GM21717 (cell line): ENCODE results near the gene TPPP3.
"Not testable (repeated sequence)": the region's sequence is repeated elsewhere in the genome, so short reads cannot be mapped to it uniquely, and the experiment has no call there.

ENCODE experiments used
- ATAC-seq: cut with Tn5 transposase; IDR thresholded peaks from one replicate; pipeline ENCODE4 v1.9.1; 2021; ENCODE audit warnings: mild to moderate bottlenecking, moderate library complexity; ENCODE audit not compliant: unreplicated experiment

Gene TPPP3

DNA sequence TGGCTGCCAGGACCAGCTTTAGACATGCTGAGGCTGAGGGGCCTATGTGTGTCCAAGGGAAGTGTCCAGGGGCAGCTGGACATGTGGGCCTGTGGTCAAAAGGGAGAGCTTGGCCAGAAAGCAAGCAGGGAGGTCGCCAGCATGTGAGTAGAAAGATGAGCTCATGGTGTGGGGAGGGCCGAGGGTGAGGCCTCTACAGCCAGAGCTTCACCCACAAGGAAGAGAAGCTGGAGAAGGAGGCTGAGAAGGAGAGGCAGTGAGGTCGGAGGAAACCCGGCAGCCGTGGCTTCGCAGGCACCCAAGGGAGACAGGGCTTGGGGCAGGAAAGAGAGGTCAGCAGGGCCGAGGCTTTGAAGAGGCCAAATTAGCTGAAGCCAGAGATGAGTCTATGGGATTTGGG lies 33.7 kb upstream of the TPPP3 start:
- ATAC-seq: no peak

DNA sequence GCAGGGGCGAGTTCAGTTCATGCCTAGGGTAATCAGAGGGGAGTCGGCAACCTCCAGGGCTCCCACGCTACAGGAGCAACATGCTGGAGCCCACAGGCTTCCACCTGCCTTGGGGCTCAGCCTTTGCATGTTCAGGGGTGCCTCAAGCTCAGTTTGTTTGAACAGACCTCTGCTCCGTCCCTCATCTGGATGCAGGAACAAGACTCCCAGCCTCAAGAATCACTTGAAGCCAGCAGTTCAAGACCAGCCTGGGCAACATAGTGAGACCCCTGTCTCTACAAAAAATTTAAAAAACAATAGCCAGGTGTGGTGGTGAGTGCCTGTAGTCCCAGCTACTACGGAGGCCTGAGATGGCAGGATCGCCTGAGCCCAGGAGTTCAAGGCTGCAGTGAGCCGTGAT lies 32.7 kb upstream of the TPPP3 start:
- no peak for ATAC-seq

DNA sequence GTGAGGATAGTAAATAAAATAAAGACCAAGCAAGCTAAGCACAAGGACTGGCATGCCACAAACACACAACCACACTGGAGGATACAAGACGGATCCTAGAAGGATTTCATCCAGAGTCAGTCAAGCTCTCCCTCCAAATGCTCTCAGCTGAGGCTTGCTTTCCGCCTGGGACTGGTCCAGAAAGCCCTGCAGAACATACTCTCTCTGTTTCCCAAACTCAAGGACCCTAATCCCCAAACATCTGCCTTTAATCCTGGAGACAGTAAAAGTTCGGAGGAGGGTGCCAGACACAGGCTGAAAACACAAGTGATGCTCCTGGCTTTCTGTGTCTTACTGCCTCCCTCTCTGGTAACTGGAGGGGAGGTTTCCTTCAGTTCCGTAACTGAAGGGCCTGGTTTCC lies 32.3 kb upstream of the TPPP3 start:
- no peak for ATAC-seq

DNA sequence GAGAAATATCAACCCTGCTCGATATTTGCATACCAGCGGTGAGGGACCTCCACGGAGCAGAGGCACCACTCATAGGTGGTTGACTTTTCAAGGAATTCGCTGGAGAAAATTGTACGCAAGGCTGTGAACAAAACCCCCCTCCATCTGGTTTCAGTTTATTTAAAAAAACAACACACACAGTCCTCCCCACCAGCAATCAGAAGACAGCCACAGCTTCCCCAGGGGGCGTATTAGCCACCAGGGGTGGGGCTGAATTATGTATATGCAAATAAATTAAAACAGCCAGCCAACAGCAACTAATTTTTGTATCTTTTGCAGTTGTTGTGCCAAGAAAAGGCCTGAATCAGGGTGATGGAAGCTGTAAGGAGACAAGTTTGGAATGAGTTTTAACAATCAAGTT lies 31.8 kb upstream of the TPPP3 start:
- no peak for ATAC-seq

DNA sequence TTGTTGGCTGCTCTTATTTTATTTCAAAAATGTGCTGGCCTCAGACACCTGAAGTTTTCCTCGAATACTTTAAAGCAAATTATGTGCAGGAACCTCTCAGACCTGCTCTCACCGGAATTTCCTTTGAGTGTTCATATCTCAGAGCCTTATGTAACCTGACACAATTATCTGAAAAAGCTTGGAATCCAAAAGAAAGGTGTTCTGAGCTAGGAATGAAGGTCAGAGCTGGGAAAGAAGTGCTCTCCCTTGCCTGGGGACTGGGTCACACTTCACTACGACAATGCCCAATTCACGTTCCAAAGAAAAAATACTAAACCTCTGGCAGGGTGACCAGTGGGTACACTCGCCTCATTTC lies 30.9 kb upstream of the TPPP3 start:
- ATAC-seq: no peak

DNA sequence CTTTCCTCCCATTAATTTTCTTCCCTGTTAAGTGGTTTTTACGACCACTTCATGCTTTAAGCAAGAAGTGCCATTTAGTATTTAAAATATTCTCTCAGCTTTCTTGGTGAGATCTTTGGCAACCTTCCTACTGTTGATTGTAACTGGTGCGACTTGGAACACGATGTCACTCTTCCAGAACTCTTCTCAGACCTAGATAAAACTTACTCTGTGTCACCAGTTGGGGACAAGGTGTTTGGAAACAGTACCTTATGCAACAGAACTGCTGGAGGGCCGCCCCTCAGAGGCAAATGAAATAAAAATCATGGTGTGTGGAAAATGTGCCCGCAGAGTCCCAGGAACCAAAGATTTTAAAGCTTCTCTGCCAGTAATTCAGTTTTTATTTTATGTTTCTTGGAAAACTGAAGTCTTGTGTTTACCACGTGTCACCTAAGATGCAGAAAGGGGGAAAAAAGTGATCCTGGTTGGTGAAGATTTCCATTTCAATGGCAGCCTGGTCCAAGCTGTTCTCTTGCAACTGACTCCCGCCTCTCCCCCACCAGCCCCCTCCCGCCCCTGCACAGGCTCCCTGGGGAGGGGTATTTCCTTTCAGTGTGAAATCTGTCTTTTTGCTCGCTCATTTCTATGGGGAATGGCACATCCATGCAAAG lies 30.4 kb upstream of the TPPP3 start:
- ATAC-seq: no peak

DNA sequence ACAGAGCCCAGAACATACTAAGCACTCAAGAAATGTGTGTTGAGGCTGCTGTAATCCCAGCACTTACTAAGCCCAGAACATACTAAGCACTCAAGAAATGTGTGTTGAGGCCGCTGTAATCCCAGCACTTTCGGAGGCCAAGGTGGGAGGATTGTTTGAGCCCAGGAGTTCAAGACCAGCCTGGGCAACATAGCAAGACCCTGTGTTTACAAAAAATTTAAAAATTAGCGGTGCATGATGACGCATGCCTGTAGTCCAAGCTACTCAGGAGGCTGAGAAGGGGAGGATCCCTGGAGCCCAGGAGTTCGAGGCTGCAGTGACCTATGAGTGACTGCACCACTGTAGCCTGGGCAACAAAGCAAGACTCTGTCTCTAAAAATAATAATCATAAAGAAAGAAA lies 29.7 kb upstream of the TPPP3 start:
- no peak for ATAC-seq

DNA sequence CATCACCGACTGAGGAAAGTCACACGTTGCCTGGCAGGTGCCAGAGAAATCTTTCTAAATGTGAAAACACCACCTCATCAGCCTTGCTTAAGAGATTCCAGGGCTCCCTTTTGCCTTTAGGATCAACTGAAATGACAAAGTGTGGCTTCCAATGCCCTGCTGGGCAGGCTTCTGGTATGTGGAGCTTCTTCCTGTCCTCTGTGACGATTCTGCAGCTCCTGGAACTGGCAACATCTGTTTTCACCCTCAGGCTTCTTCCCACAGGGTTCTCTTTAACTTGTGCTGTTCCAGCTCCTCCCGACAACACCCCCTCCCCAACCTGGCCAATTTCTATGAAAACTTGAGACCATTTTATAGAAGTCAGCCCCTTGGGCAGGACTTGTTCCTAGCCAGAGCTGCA lies 27.7 kb upstream of the TPPP3 start:
- ATAC-seq: no peak

DNA sequence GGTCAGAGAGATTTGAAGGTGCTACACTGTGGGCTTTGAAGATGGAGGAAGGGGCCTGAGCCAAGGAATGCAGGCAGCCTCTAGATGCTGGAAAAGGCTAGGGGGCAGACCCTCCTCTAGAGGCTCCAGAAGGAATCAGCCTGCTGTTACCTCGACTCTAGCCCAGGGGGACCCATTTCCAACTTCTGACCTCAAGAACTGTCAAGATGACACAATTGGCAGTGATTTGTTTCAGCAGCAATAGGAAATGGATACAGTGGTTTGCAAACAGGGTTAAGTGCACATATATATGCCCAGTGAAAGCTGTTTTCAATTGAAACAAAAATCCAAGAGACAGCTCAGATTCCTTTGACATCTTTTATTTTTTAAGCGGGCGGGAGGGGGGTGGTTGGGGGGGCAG lies 26.6 kb upstream of the TPPP3 start:
- no peak for ATAC-seq

DNA sequence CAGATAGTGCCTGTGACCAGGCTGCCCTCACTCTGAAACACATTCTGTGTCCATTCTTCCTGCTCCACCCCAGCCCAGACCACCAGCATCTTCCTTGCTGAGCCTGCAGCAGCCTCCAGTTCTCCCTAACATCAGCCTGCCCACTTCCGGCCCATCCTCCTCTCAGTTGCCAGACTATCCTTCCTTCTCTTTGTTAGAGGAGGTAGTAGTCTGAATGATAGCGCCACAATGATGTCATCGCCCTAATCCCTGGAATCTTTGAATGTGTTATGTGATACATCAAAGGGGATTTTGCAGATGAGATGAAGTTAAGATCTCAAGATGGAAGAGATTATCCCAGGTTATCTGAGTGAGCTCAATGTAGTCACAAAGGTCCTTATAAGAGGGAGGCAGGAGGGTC lies 26.2 kb upstream of the TPPP3 start:
- ATAC-seq: no peak

DNA sequence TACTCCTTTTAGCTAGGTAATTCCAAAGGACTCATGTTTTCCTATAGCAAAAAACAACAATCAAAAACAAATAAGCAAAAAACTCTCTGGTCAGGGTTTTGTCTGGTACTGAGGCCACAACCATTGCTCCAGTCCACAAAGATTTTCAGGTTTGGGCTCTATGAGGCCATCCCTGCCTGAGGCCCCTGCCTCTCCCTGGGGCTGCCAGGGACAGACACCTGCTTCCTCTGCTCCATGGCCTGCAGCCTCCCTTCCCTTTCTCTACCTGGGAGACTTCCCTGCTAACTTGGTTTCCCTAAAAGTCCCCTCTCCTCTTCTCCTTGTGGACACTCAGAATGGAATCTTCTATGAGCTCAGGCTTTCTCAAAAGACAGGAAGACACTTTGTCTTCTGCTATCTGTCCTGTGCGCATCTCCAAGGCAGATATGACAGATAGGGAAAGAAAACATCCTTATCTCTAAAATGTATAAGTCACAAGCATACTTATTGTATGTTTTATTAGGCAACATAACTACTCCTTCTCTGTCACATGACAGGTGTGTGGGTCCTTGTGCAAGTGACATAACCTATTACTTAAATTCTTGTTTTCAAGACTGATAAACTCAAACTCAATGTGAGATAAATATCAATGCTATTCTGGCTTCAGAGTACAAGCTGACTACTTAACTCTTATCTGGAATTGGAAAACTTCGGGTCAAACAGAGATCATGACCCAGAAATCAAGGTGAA lies 24.2 kb upstream of the TPPP3 start:
- no peak for ATAC-seq

DNA sequence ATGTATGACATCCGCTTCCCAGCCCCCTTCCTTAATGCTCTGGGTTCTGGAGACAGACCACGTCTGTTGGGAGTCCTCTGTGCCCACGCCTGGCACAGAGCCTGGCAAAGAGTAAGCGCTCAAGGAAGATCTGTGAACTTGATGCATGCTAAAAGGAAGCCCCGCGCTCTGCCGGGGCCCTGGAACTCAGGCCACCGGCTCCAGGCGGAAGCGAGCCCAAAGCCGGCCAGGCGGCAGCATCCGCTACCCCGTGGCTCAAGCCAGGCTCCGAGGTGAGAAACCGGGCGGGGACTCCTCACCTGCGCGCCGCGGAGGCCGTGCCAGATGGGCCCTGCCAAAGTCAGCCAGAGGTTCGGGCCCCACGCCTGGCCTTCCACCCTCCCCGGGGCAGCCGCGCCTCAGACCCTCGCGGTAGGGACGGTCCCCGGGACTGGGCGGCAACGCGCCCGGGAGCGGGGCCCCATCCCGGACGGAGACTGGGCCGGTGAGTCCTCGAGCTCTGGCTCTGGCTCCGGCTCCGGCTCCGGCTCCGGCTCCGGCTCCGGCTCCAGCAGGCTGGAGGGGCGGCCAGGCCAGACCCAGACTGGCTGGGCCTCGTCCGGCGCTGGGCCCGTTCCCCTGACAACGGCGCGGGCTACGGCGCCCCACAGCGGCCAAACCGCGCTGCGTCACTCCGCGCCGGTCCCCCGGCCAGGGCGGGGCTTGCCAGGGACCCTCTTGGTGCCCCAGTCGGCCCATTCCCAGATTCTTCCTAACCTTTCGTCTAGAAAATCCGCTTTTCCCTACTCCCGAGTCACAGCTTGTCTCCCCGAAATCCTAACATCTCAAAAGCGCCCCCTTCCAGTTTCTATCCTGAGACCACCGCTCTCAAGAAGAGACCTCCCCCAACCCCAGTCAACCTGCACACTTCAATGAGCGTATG lies 22.8 kb upstream of the TPPP3 start, which contains the start of gene ZDHHC1:
TSS of gene ZDHHC1 (minus strand) at position 606 of the 922 bp plus-strand sequence. CDS start 8,702 bp downstream, outside the sequence.
- ATAC-seq: no peak

DNA sequence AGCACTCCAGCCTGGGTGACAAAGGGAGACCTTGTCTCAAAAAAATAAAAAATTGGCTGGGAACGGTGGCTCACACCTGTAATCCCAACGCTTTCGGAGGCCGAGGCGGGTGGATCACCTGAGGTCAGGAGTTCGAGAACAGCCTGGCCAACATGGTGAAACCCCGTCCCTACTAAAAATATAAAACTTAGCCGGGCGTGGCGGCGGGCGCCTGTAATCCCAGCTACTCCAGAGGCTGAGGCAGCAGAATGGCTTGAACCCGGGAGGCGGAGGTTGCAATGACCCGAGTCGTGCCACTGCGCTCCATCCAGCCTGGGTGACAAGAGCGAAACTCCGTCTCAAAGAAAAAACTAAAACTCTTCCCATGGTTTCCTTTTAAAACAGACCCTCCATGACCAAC lies 22.1 kb upstream of the TPPP3 start:
- not testable (repeated sequence) for ATAC-seq

DNA sequence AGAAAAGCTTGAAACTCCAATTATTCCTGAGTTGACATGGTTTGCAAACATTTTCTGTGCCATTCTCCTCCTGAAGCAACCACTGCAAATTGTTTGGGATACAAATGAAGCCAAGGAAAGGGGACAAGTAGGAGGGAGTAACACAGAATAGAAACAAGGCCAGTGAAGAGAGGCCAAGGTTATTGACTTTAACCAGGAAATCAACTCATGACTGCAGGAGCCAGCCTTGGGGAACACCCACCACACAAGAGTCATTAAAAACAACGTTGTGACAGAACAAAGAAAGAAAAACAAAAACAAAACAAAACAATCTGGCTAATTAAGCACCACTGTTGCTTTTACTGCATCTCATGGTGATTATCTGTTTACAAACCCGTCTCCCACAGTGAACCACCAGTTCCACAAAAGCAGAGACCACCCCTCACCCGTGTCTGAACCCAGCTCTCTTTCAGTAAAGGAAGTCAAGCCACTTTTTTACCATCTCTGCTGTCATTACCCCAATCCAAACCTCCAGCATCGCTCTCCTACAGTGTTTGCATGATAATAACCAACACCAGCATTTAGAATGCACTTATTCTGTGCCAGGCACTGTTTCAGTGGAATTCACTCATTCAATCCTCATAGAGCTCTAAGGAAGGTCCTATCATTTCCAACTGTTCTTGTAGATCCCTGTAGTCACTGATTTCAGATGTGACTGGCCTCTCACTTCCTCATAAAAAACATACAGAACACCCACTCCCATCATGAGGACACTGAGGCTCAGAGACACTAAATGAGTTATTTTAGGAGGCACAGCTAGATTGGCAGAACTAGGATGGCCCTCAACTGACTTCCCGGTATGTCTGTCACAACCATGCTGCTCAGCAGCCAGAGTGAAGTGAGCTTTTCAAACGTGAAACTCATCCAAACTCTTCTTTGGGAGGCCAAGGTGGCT lies 20.9 kb upstream of the TPPP3 start:
- no peak for ATAC-seq

DNA sequence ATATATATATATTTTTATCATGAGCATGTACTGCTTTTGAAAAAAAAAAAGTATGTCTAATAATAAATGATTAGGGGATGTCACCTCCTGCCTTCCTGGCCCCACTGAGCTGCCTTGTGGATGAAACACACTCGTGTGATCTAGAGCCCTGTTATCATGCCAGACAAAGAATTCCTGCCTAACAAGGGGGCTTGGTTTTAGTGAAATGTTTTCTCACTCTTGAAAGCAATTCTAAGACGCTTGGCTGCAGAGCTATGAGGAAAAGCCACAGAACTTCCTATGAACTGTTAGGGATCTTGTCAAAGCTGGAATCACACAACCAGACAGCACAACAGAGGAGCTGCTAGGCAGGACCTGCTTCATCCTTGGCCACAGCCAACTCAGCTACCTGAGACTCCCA lies 19.0 kb upstream of the TPPP3 start:
- no peak for ATAC-seq

DNA sequence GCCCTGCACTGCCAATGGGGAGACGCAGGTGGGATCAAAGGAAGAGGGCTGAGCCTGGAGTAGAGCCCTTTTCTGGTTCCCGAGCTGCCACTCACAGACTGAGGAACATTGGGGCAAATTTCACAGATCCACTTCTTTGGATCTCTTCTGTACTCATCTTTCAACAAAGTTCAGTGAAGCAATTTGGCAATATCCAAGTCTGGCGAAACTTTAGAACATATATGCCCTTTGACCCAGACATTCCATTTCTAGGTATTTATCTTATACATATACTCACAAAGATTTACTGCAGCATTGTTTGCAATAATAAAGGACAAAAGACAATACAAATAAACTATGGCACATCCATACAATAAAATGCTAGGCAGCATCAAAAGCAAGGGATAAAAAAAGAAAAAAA lies 18.0 kb upstream of the TPPP3 start:
- no peak for ATAC-seq

DNA sequence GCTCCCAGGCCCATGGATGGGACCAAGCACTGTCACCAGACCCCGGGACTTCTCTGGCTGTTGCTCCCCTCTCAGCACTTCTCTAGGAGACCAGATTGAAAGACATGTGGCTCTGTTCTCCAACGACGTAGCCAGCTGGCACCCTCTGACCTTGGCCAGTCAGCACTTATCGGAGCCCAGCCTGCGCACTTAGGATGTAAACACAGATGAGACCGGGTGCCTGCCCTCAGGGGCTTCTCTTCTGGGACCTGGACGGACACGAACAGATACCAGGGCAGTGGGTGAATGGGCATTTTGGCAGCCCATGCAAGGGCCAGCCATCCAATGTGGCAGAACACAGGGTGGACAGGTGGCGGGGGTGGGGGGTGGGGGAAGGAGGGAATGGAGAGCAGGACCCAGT lies 16.3 kb upstream of the TPPP3 start:
- no peak for ATAC-seq

DNA sequence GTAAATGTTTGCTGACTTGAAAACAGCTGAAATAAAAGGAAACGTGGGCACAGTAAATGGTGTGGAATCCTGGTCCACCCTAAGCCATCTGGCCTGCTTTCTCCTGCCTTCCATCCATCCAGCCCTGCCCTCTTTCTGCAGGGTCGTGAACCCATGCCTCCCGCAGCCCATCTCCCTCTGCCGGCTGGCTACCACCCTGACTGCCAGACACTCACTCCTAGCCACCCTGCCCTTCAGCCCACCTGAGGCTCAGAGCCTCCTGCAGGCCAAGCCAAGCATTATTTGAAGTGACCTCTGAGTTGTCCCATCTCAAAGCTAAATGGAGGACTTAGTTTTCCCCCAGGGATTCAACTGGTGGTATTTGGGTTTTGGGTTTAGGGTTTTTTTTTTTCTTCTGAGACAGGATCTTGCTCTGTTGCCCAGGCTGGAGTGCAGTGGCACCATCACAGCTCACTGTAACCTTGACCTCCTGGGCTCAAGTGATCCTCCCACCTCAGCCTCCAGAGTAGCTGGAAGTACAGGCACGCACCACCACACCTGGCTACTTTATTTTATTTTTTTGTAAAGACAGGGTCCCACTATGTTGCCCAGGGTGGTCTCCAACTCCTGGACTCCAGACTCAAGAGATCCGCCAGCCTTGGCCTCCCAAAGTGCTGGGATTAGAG lies 14.6 kb upstream of the TPPP3 start:
- ATAC-seq: no peak

DNA sequence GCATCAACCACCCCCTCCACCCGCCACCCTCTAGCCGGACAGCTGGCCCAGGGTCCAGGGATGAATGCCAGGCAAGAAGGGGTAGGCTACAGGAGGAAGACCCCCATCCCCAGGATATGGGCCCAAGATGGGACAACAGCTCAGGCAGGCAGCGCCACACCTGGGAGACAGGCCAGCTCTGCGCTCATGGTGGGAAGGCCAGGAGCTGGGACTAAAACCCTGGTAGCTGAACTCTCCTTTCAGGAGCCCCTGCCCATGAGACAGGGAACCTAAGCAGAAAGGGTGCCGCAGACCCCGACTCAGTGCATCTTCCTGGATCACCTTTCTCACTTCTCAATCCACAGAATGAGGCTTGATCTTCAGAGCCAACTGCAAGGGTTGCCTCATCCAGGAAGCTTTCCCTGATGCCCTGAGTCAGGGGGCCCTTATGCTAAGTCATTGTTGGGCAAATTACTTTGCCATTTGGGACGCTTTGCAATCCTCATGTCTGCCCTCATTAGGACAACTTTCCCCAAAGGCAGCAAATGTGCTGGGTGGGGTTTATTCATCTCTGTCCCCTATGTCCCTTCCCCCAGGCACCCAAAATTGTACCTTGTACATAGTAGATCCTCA lies 14.0 kb upstream of the TPPP3 start:
- no peak for ATAC-seq
